Measurements from ENCODE around the gene RPS10. TPM values are rescaled to one million over a fixed set of nuclear protein-coding genes. Genes with fewer than 3 reads are reported as not detected.
"Not testable (repeated sequence)": the region's sequence is repeated elsewhere in the genome, so short reads cannot be mapped to it uniquely, and the experiment has no call there.

Gene RPS10
- total RNA-seq, 1 experiment from 2014 or later: 1,497 TPM

DNA sequence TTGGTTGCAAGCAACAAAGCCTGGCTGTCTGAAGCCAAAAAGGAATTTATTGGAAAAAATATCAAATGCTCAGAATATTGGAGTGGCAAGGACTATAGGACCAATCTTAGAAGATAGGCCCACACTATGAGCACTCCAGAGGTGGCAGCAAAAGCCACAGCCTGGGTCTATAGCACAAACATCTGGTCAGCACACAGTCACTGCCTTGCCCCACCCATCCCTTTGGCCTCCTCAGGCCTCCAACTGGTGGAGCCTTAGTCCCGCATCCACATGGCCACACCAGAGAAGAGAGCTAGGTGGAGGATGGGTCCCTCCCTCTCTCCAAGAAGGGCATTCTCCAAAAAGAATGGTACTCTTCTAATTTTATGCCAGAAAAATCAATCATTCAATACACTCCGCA is 47.4 kb downstream of the RPS10 start:
- TF ChIP-seq, protein P1, sequence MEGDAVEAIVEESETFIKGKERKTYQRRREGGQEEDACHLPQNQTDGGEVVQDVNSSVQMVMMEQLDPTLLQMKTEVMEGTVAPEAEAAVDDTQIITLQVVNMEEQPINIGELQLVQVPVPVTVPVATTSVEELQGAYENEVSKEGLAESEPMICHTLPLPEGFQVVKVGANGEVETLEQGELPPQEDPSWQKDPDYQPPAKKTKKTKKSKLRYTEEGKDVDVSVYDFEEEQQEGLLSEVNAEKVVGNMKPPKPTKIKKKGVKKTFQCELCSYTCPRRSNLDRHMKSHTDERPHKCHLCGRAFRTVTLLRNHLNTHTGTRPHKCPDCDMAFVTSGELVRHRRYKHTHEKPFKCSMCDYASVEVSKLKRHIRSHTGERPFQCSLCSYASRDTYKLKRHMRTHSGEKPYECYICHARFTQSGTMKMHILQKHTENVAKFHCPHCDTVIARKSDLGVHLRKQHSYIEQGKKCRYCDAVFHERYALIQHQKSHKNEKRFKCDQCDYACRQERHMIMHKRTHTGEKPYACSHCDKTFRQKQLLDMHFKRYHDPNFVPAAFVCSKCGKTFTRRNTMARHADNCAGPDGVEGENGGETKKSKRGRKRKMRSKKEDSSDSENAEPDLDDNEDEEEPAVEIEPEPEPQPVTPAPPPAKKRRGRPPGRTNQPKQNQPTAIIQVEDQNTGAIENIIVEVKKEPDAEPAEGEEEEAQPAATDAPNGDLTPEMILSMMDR (conservative IDR thresholded peaks at IDR 0.05; ENCODE audit: low read depth, low read length): no peak
- TF ChIP-seq EZH2 (IDR thresholded peaks at IDR 0.05; ENCODE audit: borderline replicate concordance, low read depth, low read length, poor library complexity, severe bottlenecking): no peak
- BruUV-seq (replicated peaks): no TSS peak
- Histone ChIP-seq H3K9me3 (ENCODE audit: low read depth, low read length, poor library complexity, severe bottlenecking) (no peaks in the 10 kb centered on the region), H3K4me3 (ENCODE audit: low read depth, low read length, poor library complexity, severe bottlenecking) (no peak overlapping the region), H3K27ac (ENCODE audit: low read depth, low read length, poor library complexity, severe bottlenecking) (no peak overlapping the region), H3K27me3 (replicated peaks; ENCODE audit: insufficient read depth, low read depth, low read length, poor library complexity) (no peaks in the 10 kb centered on the region), H3K4me1 (ENCODE audit: insufficient read depth, low read length, poor library complexity, severe bottlenecking) (peaks cover 6% of the 10 kb centered on the region), H3K36me3 (ENCODE audit: insufficient read depth, low read length, poor library complexity, severe bottlenecking) (no peaks in the 10 kb centered on the region)
- CTCF ChIA-PET: no interaction called here
- POLR2A ChIA-PET (ENCODE audit: low non-redundant PET): no interaction called here
- intact Hi-C loops (cut with micrococcal nuclease; ENCODE audit: unreplicated experiment): no loop called here
- no peak for DNase-seq (ENCODE audit: low spot score)

DNA sequence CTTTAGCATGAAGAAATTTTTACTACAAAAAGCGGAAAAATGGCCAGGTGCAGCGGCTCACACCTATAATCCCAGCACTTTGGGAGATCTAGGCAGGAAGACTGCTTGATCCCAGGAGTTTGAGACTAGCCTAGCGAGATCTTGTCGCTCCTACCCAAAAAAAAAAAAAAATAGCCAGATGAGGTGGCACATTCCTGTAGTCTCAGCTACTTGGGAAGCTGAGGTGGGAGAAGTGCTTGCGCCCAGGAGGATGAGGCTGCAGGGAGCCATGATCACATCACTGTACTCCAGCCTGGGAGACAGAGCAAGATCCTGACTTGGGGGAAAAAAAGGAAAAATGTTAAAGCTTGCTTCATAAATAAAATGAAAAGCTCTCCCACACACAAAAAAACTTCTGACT is 47.9 kb downstream of the RPS10 start:
- peaks cover under 1% of the 10 kb centered on the region for H3K4me1 ChIP-seq (ENCODE audit: insufficient read depth, low read length, poor library complexity, severe bottlenecking)
- H3K27ac ChIP-seq (ENCODE audit: low read depth, low read length, poor library complexity, severe bottlenecking): no peak overlapping the region
- no peaks in the 10 kb centered on the region for H3K36me3 ChIP-seq (ENCODE audit: insufficient read depth, low read length, poor library complexity, severe bottlenecking)
- DNase-seq (ENCODE audit: low spot score): no peak
- no peak for TF ChIP-seq EZH2 (IDR thresholded peaks at IDR 0.05; ENCODE audit: borderline replicate concordance, low read depth, low read length, poor library complexity, severe bottlenecking)
- TF ChIP-seq, protein P1 (conservative IDR thresholded peaks at IDR 0.05; ENCODE audit: low read depth, low read length): no peak
- ChIA-PET CTCF (no interaction called here), POLR2A (ENCODE audit: low non-redundant PET) (no interaction called here)
- H3K4me3 ChIP-seq (ENCODE audit: low read depth, low read length, poor library complexity, severe bottlenecking): no peak overlapping the region
- BruUV-seq (replicated peaks): no TSS peak
- no peaks in the 10 kb centered on the region for H3K9me3 ChIP-seq (ENCODE audit: low read depth, low read length, poor library complexity, severe bottlenecking)
- intact Hi-C loops (cut with micrococcal nuclease; ENCODE audit: unreplicated experiment): no loop called here
- no peaks in the 10 kb centered on the region for H3K27me3 ChIP-seq (replicated peaks; ENCODE audit: insufficient read depth, low read depth, low read length, poor library complexity)

DNA sequence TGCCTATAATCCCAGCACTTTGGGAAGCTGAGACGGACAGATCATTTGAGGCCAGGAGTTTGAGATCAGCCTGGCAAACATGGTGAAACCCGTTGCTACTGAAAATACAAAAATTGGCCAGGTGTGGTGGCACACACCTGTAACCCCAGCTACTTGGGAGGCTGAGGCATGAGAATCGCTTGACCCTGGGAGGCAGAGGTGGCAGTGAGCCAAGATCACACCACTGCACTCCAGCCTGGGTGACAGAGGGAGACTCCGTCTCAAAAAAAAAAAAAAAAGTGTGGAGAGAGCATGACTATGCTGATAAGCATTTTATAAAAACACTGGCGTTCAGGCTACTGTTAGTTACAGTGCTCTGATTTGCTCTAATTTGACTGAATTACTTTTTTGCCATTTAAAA is 48.3 kb downstream of the RPS10 start:
- H3K9me3 ChIP-seq (ENCODE audit: low read depth, low read length, poor library complexity, severe bottlenecking); POLR2A ChIA-PET (ENCODE audit: low non-redundant PET); H3K4me3 ChIP-seq (ENCODE audit: low read depth, low read length, poor library complexity, severe bottlenecking); DNase-seq (ENCODE audit: low spot score); intact Hi-C loops (cut with micrococcal nuclease; ENCODE audit: unreplicated experiment); H3K36me3 ChIP-seq (ENCODE audit: insufficient read depth, low read length, poor library complexity, severe bottlenecking); BruUV-seq (replicated peaks); H3K27ac ChIP-seq (ENCODE audit: low read depth, low read length, poor library complexity, severe bottlenecking); CTCF ChIA-PET; H3K27me3 ChIP-seq (replicated peaks; ENCODE audit: insufficient read depth, low read depth, low read length, poor library complexity); H3K4me1 ChIP-seq (ENCODE audit: insufficient read depth, low read length, poor library complexity, severe bottlenecking): not testable (repeated sequence)

DNA sequence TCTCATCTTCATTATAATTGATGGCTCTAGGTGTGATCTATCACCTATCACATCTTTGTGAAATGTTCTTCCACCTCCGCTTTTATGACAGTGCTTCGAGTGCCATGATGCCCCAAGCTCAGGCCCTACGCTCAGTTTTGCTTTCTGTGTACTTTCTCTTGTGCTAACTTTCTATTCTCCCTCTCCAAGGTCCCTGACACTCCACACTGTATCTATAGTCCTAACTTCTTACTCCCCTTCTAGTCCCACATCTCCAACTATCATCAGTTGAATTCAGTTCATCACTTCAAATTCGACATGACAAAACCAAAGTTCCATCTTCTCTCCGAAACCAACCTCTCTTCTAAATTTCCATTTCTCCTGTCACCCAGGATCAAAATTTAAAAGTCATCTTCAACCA is 50.0 kb downstream of the RPS10 start:
- H3K27ac ChIP-seq (ENCODE audit: low read depth, low read length, poor library complexity, severe bottlenecking): no peak overlapping the region
- intact Hi-C loops (cut with micrococcal nuclease; ENCODE audit: unreplicated experiment): no loop called here
- H3K4me3 ChIP-seq (ENCODE audit: low read depth, low read length, poor library complexity, severe bottlenecking): no peak overlapping the region
- no peaks in the 10 kb centered on the region for H3K36me3 ChIP-seq (ENCODE audit: insufficient read depth, low read length, poor library complexity, severe bottlenecking)
- no peaks in the 10 kb centered on the region for H3K9me3 ChIP-seq (ENCODE audit: low read depth, low read length, poor library complexity, severe bottlenecking)
- ChIA-PET CTCF (no interaction called here), POLR2A (ENCODE audit: low non-redundant PET) (no interaction called here)
- DNase-seq (ENCODE audit: low spot score): no peak
- TF ChIP-seq, protein P1 (conservative IDR thresholded peaks at IDR 0.05; ENCODE audit: low read depth, low read length): no peak
- no peak for TF ChIP-seq EZH2 (IDR thresholded peaks at IDR 0.05; ENCODE audit: borderline replicate concordance, low read depth, low read length, poor library complexity, severe bottlenecking)
- BruUV-seq (replicated peaks): no TSS peak
- no peaks in the 10 kb centered on the region for H3K27me3 ChIP-seq (replicated peaks; ENCODE audit: insufficient read depth, low read depth, low read length, poor library complexity)
- no peaks in the 10 kb centered on the region for H3K4me1 ChIP-seq (ENCODE audit: insufficient read depth, low read length, poor library complexity, severe bottlenecking)

Data from A673 (cell line).